HG03108 (cell line): ENCODE results near the gene KNDC1.

ENCODE experiments used
- ATAC-seq: cut with Tn5 transposase; IDR thresholded peaks from one replicate; pipeline ENCODE4 v1.9.1; 2021; ENCODE audit warnings: moderate library complexity; ENCODE audit not compliant: unreplicated experiment

Gene KNDC1

GRCh38 chr10:133236401-133237240 is 76.6 kb downstream of the KNDC1 start:
- ATAC-seq, result no peak

GRCh38 chr10:133237241-133237587 is 77.2 kb downstream of the KNDC1 start:
- ATAC-seq, result no peak

- ATAC-seq, result no peak
Observed at GRCh38 chr10:133237588-133238465, 77.8 kb downstream of the KNDC1 start, which contains the start of gene VENTX. Gene VENTX (plus strand): TSS chr10:133237855. CDS start chr10:133237915, 60 bp downstream.

- no peak for ATAC-seq
Observed at GRCh38 chr10:133238466-133238804, 78.4 kb downstream of the KNDC1 start.

GRCh38 chr10:133239990-133240389 is 80.0 kb downstream of the KNDC1 start:
- no peak for ATAC-seq

GRCh38 chr10:133241501-133242205 is 81.6 kb downstream of the KNDC1 start:
- ATAC-seq, result no peak

GRCh38 chr10:133242611-133243356 is 82.8 kb downstream of the KNDC1 start:
- no peak for ATAC-seq

GRCh38 chr10:133243593-133243992 is 83.6 kb downstream of the KNDC1 start:
- ATAC-seq, result no peak

GRCh38 chr10:133245439-133246235 is 85.6 kb downstream of the KNDC1 start:
- no peak for ATAC-seq

- no peak for ATAC-seq
Observed at GRCh38 chr10:133246236-133246626, 86.2 kb downstream of the KNDC1 start.

GRCh38 chr10:133247681-133248333 is 87.8 kb downstream of the KNDC1 start:
- ATAC-seq, result no peak

- ATAC-seq, result no peak
Observed at GRCh38 chr10:133248334-133248715, 88.3 kb downstream of the KNDC1 start.

- ATAC-seq, result no peak
Observed at GRCh38 chr10:133249094-133249780, 89.2 kb downstream of the KNDC1 start.

- no peak for ATAC-seq
Observed at GRCh38 chr10:133249975-133250754, 90.1 kb downstream of the KNDC1 start.

- no peak for ATAC-seq
Observed at GRCh38 chr10:133251388-133252222, 91.6 kb downstream of the KNDC1 start.

- no peak for ATAC-seq
Observed at GRCh38 chr10:133252223-133252552, 92.2 kb downstream of the KNDC1 start.

- ATAC-seq, result no peak
Observed at GRCh38 chr10:133253361-133253955, 93.4 kb downstream of the KNDC1 start.
